Measurements from ENCODE around the gene NCDN. TPM values are rescaled to one million over a fixed set of nuclear protein-coding genes. Genes with fewer than 3 reads are reported as not detected.

NCDN gene
- total and polyA plus RNA-seq, 2 of the 8 experiments (the other 6 are each of a cell fraction or from before 2014, with no cell fraction given): 26.2 to 35.4 TPM

DNA sequence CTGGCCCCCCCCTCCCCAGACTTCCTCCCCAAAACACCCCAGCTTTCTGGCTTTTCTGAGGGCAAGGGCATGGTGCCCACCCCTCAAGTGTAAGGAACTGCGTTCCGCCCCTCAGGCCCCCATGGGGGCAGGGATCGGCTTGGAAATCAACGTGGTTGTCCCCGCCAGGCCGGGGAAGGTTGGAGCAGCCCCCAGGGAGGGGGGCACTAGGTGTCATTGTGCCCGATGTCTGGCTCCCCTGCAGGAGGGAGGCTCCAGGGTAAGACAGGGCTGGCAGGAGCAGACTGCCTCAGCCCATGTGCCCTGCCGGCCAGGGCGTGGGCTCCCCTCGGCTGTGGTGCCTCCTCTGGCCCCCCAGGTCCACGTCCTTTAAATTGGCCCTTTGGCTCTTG, 8.1 kb downstream of the NCDN start:
- H3K4me2 ChIP-seq (ENCODE audit: insufficient read depth in 1 of 2, low read depth in 2 of 2, low read length in 2 of 2): no peak overlapping the region
- H2AFZ ChIP-seq (ENCODE audit: low read length): no peak overlapping the region
- H2BK12ac ChIP-seq (ENCODE audit: low read depth, low read length): no peak overlapping the region
- H4K20me1 ChIP-seq (replicated peaks in 1 of 2; ENCODE audit: control insufficient read depth in 1 of 2, insufficient read depth in 2 of 2, low read length in 2 of 2): peaks cover 2 to 22% of the 10 kb centered on the region in 2 experiments
- H3K27ac ChIP-seq (ENCODE audit: low read depth, low read length): no peak overlapping the region
- H3K14ac ChIP-seq (ENCODE audit: insufficient read length): no peak overlapping the region
- FAIRE-seq: no peak
- H4K5ac ChIP-seq (ENCODE audit: insufficient read length, low read depth, low read length): no peak overlapping the region
- H3K4ac ChIP-seq (replicated peaks; ENCODE audit: insufficient read length, low read depth, low read length): no peak overlapping the region
- POLR2A ChIA-PET (ENCODE audit: partially characterized antibody): interaction anchor here (1.2 to 3.2 kb wide), 4 partner anchors 8 to 204 kb away, joined by 3 to 8 read pairs (median 7); partner anchors contain the start of genes CLSPN and TFAP2E
- H3K79me2 ChIP-seq (ENCODE audit: control insufficient read depth in 1 of 2, insufficient read depth in 2 of 2, low read length in 2 of 2): no peaks in the 10 kb centered on the region
- no peak overlapping the region for H4K8ac ChIP-seq (ENCODE audit: extremely low read depth, insufficient read depth, low read length)
- no peak overlapping the region for H2AK5ac ChIP-seq (ENCODE audit: low read depth, low read length)
- H3K23me2 ChIP-seq (ENCODE audit: low read depth, low read length): peaks cover 2% of the 10 kb centered on the region; the same call in 1 of the 2 replicates
- no peak overlapping the region for H2BK20ac ChIP-seq (ENCODE audit: low read length)
- H3K18ac ChIP-seq (ENCODE audit: extremely low read depth, low read length): no peak overlapping the region
- DNase-seq (ENCODE audit: low read depth in 1 of 2, low spot score in 2 of 2): no peak
- H3K36me3 ChIP-seq (ENCODE audit: control insufficient read depth in 2 of 4, insufficient read depth in 4 of 4, low read length in 3 of 4): peaks cover 11 to 21% (median 17%) of the 10 kb centered on the region in 4 experiments; a peak in 6 of 8 replicates
- peaks cover 3% of the 10 kb centered on the region for H3K79me1 ChIP-seq (ENCODE audit: low read depth, low read length)
- no peak overlapping the region for H3K56ac ChIP-seq (replicated peaks; ENCODE audit: insufficient read length, low read depth, low read length)
- 0 out of 7 replicates have a peak, but pooled peaks cover 0 to 2% (median 0%) of the 10 kb centered on the region in 4 experiments for H3K4me1 ChIP-seq (replicated peaks in 1 of 4; ENCODE audit: control insufficient read depth in 3 of 4, insufficient read depth in 4 of 4, low read length in 3 of 4)
- H3K23ac ChIP-seq (ENCODE audit: insufficient read length): no peak overlapping the region
- CTCF ChIA-PET (ENCODE audit: partially characterized antibody): interaction anchor here (1.1 to 5.8 kb wide), 14 partner anchors 9 to 339 kb away, joined by 3 to 91 read pairs (median 5); partner anchors contain the start of genes C1orf216 and CLSPN
- H3K27me3 ChIP-seq (replicated peaks in 1 of 4; ENCODE audit: control insufficient read depth in 3 of 4, extremely low read depth in 1 of 4, insufficient read depth in 3 of 4, low read length in 3 of 4): peaks cover 0 to 15% (median 7%) of the 10 kb centered on the region in 4 experiments; a peak in 6 of 7 replicates
- no peak overlapping the region for H2BK120ac ChIP-seq (replicated peaks; ENCODE audit: low read depth, low read length)
- H2BK15ac ChIP-seq (ENCODE audit: low read length): no peak overlapping the region
- 89% methylated on average over 11 of the region's 11 CpGs; no CpG with 5 or more reads in 1 of the 2 experiments for WGBS, 2 experiments (ENCODE audit: extremely low coverage in 1 of 2, insufficient coverage in 1 of 2, insufficient read length in 1 of 2, insufficient replicate concordance in 2 of 2, low coverage in 1 of 2, low lambda C conversion rate in 2 of 2, missing lambda C conversion rate in 1 of 2)
- no peak overlapping the region for H2BK5ac ChIP-seq (ENCODE audit: low read depth, low read length)
- H3K4me3 ChIP-seq (ENCODE audit: extremely low read depth in 1 of 4, insufficient read depth in 2 of 4, low read depth in 3 of 4, low read length in 4 of 4): no peak overlapping the region
- no peak overlapping the region for H3K9ac ChIP-seq (replicated peaks in 1 of 4; ENCODE audit: extremely low read depth in 1 of 4, low read depth in 3 of 4, low read length in 3 of 4)
- no peaks in the 10 kb centered on the region for H3K9me3 ChIP-seq (ENCODE audit: insufficient read depth in 2 of 2, low read depth in 1 of 2, low read length in 1 of 2)
- H4K91ac ChIP-seq (replicated peaks; ENCODE audit: insufficient read length, low read length): no peak overlapping the region
- TF ChIP-seq CBX8 (IDR thresholded peaks at IDR 0.05; ENCODE audit: borderline replicate concordance, low read depth, low read length) (no peak), JUND (IDR thresholded peaks at IDR 0.05; ENCODE audit: low read length) (no peak), SIN3A (conservative IDR thresholded peaks at IDR 0.05 in 1 of 2, IDR thresholded peaks at IDR 0.05 in 1 of 2; ENCODE audit: low read depth in 1 of 2, low read length in 2 of 2) (no peak), SIX5 (IDR thresholded peaks at IDR 0.05; ENCODE audit: low read depth, low read length) (no peak), HDAC2 (IDR thresholded peaks at IDR 0.05; ENCODE audit: borderline replicate concordance in 1 of 2, low read depth in 2 of 2, low read length in 2 of 2) (no peak), RAD21 (IDR thresholded peaks at IDR 0.05 in 1 of 2, conservative IDR thresholded peaks at IDR 0.05 in 1 of 2; ENCODE audit: low read depth in 2 of 2, low read length in 2 of 2) (no peak), ASH2L (IDR thresholded peaks at IDR 0.05; ENCODE audit: low read length) (no peak), SP4 (IDR thresholded peaks at IDR 0.05; ENCODE audit: low read length) (no peak), POLR2AphosphoS5 (IDR thresholded peaks at IDR 0.05; ENCODE audit: low read depth, low read length) (no peak), CTBP2 (IDR thresholded peaks at IDR 0.05; ENCODE audit: borderline replicate concordance, insufficient read depth, insufficient read length, low read length) (no peak), KDM5A (IDR thresholded peaks at IDR 0.05; ENCODE audit: low read length) (no peak)
- TF ChIP-seq, protein P1, sequence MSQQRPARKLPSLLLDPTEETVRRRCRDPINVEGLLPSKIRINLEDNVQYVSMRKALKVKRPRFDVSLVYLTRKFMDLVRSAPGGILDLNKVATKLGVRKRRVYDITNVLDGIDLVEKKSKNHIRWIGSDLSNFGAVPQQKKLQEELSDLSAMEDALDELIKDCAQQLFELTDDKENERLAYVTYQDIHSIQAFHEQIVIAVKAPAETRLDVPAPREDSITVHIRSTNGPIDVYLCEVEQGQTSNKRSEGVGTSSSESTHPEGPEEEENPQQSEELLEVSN (IDR thresholded peaks at IDR 0.05): no peak

Data from H1 (cell line).